ENCODE measurements around the gene SARS1. TPM values are rescaled to one million over a fixed set of nuclear protein-coding genes. Genes with fewer than 3 reads are reported as not detected.

Gene SARS1
- polyA plus RNA-seq, 1 of the 3 experiments (the other 2 are of a cell fraction) = 98.3 TPM

- no peak overlapping the region for H3K4me3 ChIP-seq (ENCODE audit: low read depth in 2 of 2, low read length in 1 of 2)
- H3K4me1 ChIP-seq (ENCODE audit: control insufficient read depth in 1 of 2, insufficient read depth in 2 of 2, low read depth in 1 of 2, low read length in 1 of 2) = peaks cover 13 to 38% of the 10 kb centered on the region in 2 experiments
- no peaks in the 10 kb centered on the region for H3K27me3 ChIP-seq (ENCODE audit: insufficient read depth)
- H3F3A ChIP-seq (replicated peaks; ENCODE audit: insufficient read depth) = peaks cover 19% of the 10 kb centered on the region
- H3K27ac ChIP-seq (ENCODE audit: low read depth in 2 of 2, low read length in 1 of 2) = no peak overlapping the region
- ChIA-PET CTCF (interaction anchor here (3.8 to 8.7 kb wide), 3 partner anchors 15 to 253 kb away, joined by 33 to 252 read pairs (median 37); partner anchors contain the start of gene SORT1), POLR2A (interaction anchor here (0.8 kb wide), 1 partner anchor 118 kb away, joined by 3 read pairs; the partner anchor contains the start of gene SORT1)
- no peak overlapping the region for H2AFZ ChIP-seq (ENCODE audit: low read depth)
- no peaks in the 10 kb centered on the region for H4K20me1 ChIP-seq (ENCODE audit: insufficient read depth)
- no peak for DNase-seq
- H3K4me2 ChIP-seq = no peak overlapping the region
- no peaks in the 10 kb centered on the region for H3K36me3 ChIP-seq (replicated peaks in 1 of 2; ENCODE audit: control insufficient read depth in 1 of 2, insufficient read depth in 2 of 2, low read length in 1 of 2)
- peaks cover 26% of the 10 kb centered on the region; the same call in 1 of the 2 replicates for H3K79me2 ChIP-seq (ENCODE audit: insufficient read depth)
- no peaks in the 10 kb centered on the region for H3K9me3 ChIP-seq
- H3K9me2 ChIP-seq = no peaks in the 10 kb centered on the region
- 93% methylated on average over 5 of the region's 5 CpGs for WGBS (ENCODE audit: low lambda C conversion rate)
- no peak for TF ChIP-seq GATA2 (CRISPR knock-in tag; IDR thresholded peaks at IDR 0.05)
- no peak overlapping the region for H3K9ac ChIP-seq
These were observed 66.0 kb downstream of the SARS1 start for GRCh38 chr1:109279615-109280278.

DNA sequence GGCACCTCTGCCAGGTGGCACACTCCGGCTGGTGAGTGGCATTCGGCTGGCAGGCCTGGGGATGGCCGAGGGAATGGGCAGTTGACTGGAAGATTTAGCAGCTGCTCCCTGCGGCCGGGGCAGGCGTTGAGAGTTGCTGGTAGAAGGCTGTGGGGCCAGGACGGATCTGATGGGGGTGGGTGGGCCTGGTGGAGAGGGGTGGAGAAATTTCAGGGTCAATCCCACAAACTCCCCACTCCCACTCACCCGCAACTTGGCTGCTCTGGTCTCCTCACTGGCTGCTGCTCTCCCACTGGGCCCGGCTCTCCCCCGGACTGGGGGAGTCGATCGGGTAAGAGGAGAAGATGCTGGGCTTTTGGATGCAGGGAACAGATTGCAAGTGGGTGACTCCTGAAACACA, 67.1 kb downstream of the SARS1 start:
- H3K9me2 ChIP-seq = no peaks in the 10 kb centered on the region
- no peak overlapping the region for H3K27ac ChIP-seq (ENCODE audit: low read depth in 2 of 2, low read length in 1 of 2)
- ChIA-PET CTCF (interaction anchor here (1.2 to 8.7 kb wide), 3 partner anchors 121 to 359 kb away, joined by 3 to 252 read pairs (median 4); partner anchors contain the start of gene SORT1), POLR2A (no interaction called here)
- H3K79me2 ChIP-seq (ENCODE audit: insufficient read depth) = peaks cover 26% of the 10 kb centered on the region; the same call in 1 of the 2 replicates
- WGBS (ENCODE audit: low lambda C conversion rate) = 99% methylated on average over 12 of the region's 12 CpGs
- no peak overlapping the region for H3K9ac ChIP-seq
- H2AFZ ChIP-seq (ENCODE audit: low read depth) = no peak overlapping the region
- H3K4me1 ChIP-seq (ENCODE audit: control insufficient read depth in 1 of 2, insufficient read depth in 2 of 2, low read depth in 1 of 2, low read length in 1 of 2) = peaks cover 2 to 26% of the 10 kb centered on the region in 2 experiments; a peak in 2 of 4 replicates
- H3K27me3 ChIP-seq (ENCODE audit: insufficient read depth) = no peaks in the 10 kb centered on the region
- H3K9me3 ChIP-seq = no peaks in the 10 kb centered on the region
- no peaks in the 10 kb centered on the region for H4K20me1 ChIP-seq (ENCODE audit: insufficient read depth)
- TF ChIP-seq TCF12 (IDR thresholded peaks at IDR 0.05) (no peak), CHD2 (IDR thresholded peaks at IDR 0.05; ENCODE audit: low read length, partially characterized antibody) (no peak), YY1 (IDR thresholded peaks at IDR 0.05; ENCODE audit: low read depth) (no peak), NRF1 (IDR thresholded peaks at IDR 0.05; ENCODE audit: low read depth, low read length) (no peak)
- TF ChIP-seq, protein P1, sequence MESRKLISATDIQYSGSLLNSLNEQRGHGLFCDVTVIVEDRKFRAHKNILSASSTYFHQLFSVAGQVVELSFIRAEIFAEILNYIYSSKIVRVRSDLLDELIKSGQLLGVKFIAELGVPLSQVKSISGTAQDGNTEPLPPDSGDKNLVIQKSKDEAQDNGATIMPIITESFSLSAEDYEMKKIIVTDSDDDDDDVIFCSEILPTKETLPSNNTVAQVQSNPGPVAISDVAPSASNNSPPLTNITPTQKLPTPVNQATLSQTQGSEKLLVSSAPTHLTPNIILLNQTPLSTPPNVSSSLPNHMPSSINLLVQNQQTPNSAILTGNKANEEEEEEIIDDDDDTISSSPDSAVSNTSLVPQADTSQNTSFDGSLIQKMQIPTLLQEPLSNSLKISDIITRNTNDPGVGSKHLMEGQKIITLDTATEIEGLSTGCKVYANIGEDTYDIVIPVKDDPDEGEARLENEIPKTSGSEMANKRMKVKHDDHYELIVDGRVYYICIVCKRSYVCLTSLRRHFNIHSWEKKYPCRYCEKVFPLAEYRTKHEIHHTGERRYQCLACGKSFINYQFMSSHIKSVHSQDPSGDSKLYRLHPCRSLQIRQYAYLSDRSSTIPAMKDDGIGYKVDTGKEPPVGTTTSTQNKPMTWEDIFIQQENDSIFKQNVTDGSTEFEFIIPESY (IDR thresholded peaks at IDR 0.05; ENCODE audit: borderline replicate concordance, low read depth) = no peak
- TF ChIP-seq, protein P2, sequence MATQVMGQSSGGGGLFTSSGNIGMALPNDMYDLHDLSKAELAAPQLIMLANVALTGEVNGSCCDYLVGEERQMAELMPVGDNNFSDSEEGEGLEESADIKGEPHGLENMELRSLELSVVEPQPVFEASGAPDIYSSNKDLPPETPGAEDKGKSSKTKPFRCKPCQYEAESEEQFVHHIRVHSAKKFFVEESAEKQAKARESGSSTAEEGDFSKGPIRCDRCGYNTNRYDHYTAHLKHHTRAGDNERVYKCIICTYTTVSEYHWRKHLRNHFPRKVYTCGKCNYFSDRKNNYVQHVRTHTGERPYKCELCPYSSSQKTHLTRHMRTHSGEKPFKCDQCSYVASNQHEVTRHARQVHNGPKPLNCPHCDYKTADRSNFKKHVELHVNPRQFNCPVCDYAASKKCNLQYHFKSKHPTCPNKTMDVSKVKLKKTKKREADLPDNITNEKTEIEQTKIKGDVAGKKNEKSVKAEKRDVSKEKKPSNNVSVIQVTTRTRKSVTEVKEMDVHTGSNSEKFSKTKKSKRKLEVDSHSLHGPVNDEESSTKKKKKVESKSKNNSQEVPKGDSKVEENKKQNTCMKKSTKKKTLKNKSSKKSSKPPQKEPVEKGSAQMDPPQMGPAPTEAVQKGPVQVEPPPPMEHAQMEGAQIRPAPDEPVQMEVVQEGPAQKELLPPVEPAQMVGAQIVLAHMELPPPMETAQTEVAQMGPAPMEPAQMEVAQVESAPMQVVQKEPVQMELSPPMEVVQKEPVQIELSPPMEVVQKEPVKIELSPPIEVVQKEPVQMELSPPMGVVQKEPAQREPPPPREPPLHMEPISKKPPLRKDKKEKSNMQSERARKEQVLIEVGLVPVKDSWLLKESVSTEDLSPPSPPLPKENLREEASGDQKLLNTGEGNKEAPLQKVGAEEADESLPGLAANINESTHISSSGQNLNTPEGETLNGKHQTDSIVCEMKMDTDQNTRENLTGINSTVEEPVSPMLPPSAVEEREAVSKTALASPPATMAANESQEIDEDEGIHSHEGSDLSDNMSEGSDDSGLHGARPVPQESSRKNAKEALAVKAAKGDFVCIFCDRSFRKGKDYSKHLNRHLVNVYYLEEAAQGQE (IDR thresholded peaks at IDR 0.05; ENCODE audit: low read depth, low read length) = no peak
- no peak overlapping the region for H3K4me3 ChIP-seq (ENCODE audit: low read depth in 2 of 2, low read length in 1 of 2)
- no peaks in the 10 kb centered on the region for H3K36me3 ChIP-seq (replicated peaks in 1 of 2; ENCODE audit: control insufficient read depth in 1 of 2, insufficient read depth in 2 of 2, low read length in 1 of 2)
- H3K4me2 ChIP-seq = 0 out of 2 replicates have a peak overlapping the region, but pooled peaks have one; percentile 82
- H3F3A ChIP-seq (replicated peaks; ENCODE audit: insufficient read depth) = peaks cover 19% of the 10 kb centered on the region
- no peak for DNase-seq
